Uterus (tissue), 4 donors: Measurements from ENCODE around the gene PRM3. TPM values are rescaled to one million over a fixed set of nuclear protein-coding genes. Genes with fewer than 3 reads are reported as not detected.

Experiments
- DNase-seq, 2 donors: peaks; one replicate each; pipeline ENCODE4 v3.0.0-alpha.2; 2019 to 2020
- H3K27ac ChIP-seq, 2 donors: fragments of 200-600 bp; sonication (generic); 1 replicate in 1 of 2; 2 replicates in 1 of 2; pipeline ENCODE4 v1.5.1; 2016 to 2018
- H3K27me3 ChIP-seq, 2 donors: fragments of 200-600 bp; sonication (generic); one replicate each; pipeline ENCODE4 v1.5.1; 2018 to 2019; ENCODE audit warnings: control low read depth in 1 of 2
- H3K36me3 ChIP-seq, 2 donors: fragments of 200-600 bp; sonication (generic); one replicate each; pipeline ENCODE4 v1.5.1; 2019; ENCODE audit warnings: control low read depth in 1 of 2
- H3K4me1 ChIP-seq, 2 donors: fragments of 200-600 bp; sonication (generic); one replicate each; pipeline ENCODE4 v1.5.1; 2018 to 2019; ENCODE audit warnings: control low read depth in 1 of 2
- H3K4me3 ChIP-seq, 2 donors: fragments of 200-600 bp; sonication (generic); 1 replicate in 1 of 2; 2 replicates in 1 of 2; pipeline ENCODE4 v1.5.1; 2018 to 2019; ENCODE audit warnings: mild to moderate bottlenecking in 1 of 2
- H3K9me3 ChIP-seq, 2 donors: fragments of 200-600 bp; sonication (generic); one replicate each; pipeline ENCODE4 v1.5.1; 2019; ENCODE audit warnings: control low read depth in 1 of 2
- CTCF ChIP-seq, 4 experiments: fragments of 200-600 bp in 2 of 4; fragments of 450-650 bp in 2 of 4; sonication (generic) in 2 of 4; IDR thresholded peaks; one replicate each; pipeline ENCODE4 v1.5.1; 2016 to 2019; ENCODE audit warnings: antibody characterized with exemption in 4 of 4, mild to moderate bottlenecking in 2 of 4, moderate library complexity in 1 of 4
- POLR2A ChIP-seq, 2 donors: fragments of 450-650 bp; IDR thresholded peaks; one replicate each; pipeline ENCODE4 v1.6.1; 2016; ENCODE audit warnings: antibody characterized with exemption in 2 of 2, mild to moderate bottlenecking in 1 of 2, moderate library complexity in 1 of 2
- intact Hi-C: fragments of 100-400 bp; cut with DNase I; formaldehyde crosslinking; loops from one replicate; pipeline ENCODE4 v1.15.1; 2023; ENCODE audit warnings: low total_unique reads
- microRNA-seq: library from miRNA; unstranded; fragments of <30 nt; microRNA quantifications from one replicate; pipeline ENCODE4, GENCODE V29; 2016; ENCODE audit warnings: borderline microRNAs expressed, borderline replicate concordance
- small RNA-seq: library from RNA; depleted of rRNA; stranded (forward); fragments of <200 nt; gene quantifications from one replicate; pipeline ENCODE3, GENCODE V24; 2016
- total RNA-seq, 4 donors: library from RNA; depleted of rRNA in 3 of 4; stranded (reverse); fragments of >200 nt in 3 of 4; gene quantifications; one replicate each; pipeline versions ENCODE4 v1.1.0 to v1.2.4, GENCODE V29; 2014 to 2023
- donor health status: DM: yes; HTN: yes; CAD: no.

The PRM3 gene
- total RNA-seq, 4 donors from 2014 or later: not detected

- Histone ChIP-seq H3K27ac (peak overlapping the region in 1 of 2 donors; percentile 29), H3K4me1 (no peaks in the 10 kb centered on the region), H3K9me3 (no peaks in the 10 kb centered on the region), H3K36me3 (no peaks in the 10 kb centered on the region), H3K4me3 (no peak overlapping the region), H3K27me3 (no peaks in the 10 kb centered on the region)
- peak; percentile 41 to 62 for DNase-seq
- TF ChIP-seq CTCF (IDR thresholded peaks at IDR 0.05) (no peak), POLR2A (IDR thresholded peaks at IDR 0.05) (peak in 1 of 2 donors; percentile 4)
- intact Hi-C loops: no loop called here
These were observed 49.1 kb downstream of the PRM3 start for GRCh38 chr16:11224096-11224893.

Small RNA genes lying within 50 kb of the gene (microRNA-seq; reads per million reads assigned to microRNA genes)
- not detected for gene MIR548H2

Small RNA genes lying within 50 kb of the gene (small RNA-seq; reads per million reads assigned to genes)
- gene MIR548H2 (not detected), gene RF00019 (not detected), gene RF00554 (not detected)

Other genes starting within 250 kb of the PRM3 start
- gene SOCS1, start 17.4 kb downstream of the PRM3 start, total RNA-seq: 10 to 100 TPM in 1 of 4 donors, 1 to 10 TPM in 2, not detected in 1; 6.4 to 45.3 (median 7.6) TPM
- gene TNP2, start 4.3 kb downstream of the PRM3 start, total RNA-seq: not detected
- gene PRM2, start 2.9 kb upstream of the PRM3 start, total RNA-seq: not detected
- gene PRM1, start 7.7 kb upstream of the PRM3 start, total RNA-seq: not detected
- 10 to 100 TPM in 1 of 4 donors, under 1 TPM in 1, not detected in 2; 0.49 to 15.3 TPM for gene RMI2, start 71.8 kb upstream of the PRM3 start, total RNA-seq